Thoracic aorta (tissue), 2 donors: ENCODE measurements around the gene SRC. TPM values are rescaled to one million over a fixed set of nuclear protein-coding genes. Genes with fewer than 3 reads are reported as not detected.

ENCODE experiments used
- ATAC-seq: fragments of 150-250 bp; one replicate; pipeline ENCODE4 v1.8.0; 2017; ENCODE audit warnings: low read depth; ENCODE audit not compliant: insufficient number of reproducible peaks, low FRiP score
- DNase-seq: peaks from one replicate; pipeline ENCODE4 v3.0.0-alpha.2; 2020; ENCODE audit warnings: low spot score
- H3K27ac ChIP-seq, 2 donors: fragments of 200-600 bp; sonication (generic); 1 replicate in 1 of 2; 2 replicates in 1 of 2; pipeline ENCODE4 v1.5.1; 2016; ENCODE audit warnings: mild to moderate bottlenecking in 2 of 2, moderate library complexity in 2 of 2
- H3K27me3 ChIP-seq: fragments of 200-600 bp; sonication (generic); replicated peaks from 2 replicates; pipeline ENCODE4 v1.6.0; 2016; ENCODE audit warnings: mild to moderate bottlenecking; ENCODE audit not compliant: insufficient read depth
- H3K36me3 ChIP-seq: fragments of 200-600 bp; sonication (generic); one replicate; pipeline ENCODE4 v1.5.1; 2016
- H3K4me1 ChIP-seq, 2 donors: fragments of 200-600 bp; sonication (generic); 1 replicate in 1 of 2; 2 replicates in 1 of 2; pipeline versions ENCODE4 v1.5.1 to v1.6.0; 2016; ENCODE audit warnings: low read depth in 2 of 2, mild to moderate bottlenecking in 1 of 2; ENCODE audit not compliant: control insufficient read depth in 1 of 2
- H3K4me3 ChIP-seq: fragments of 200-600 bp; sonication (generic); 2 replicates; pipeline ENCODE4 v1.5.1; 2016; ENCODE audit warnings: mild to moderate bottlenecking
- H3K9me3 ChIP-seq: fragments of 200-600 bp; sonication (generic); 2 replicates; pipeline ENCODE4 v1.5.1; 2016
- total RNA-seq, 2 donors: library from RNA; depleted of rRNA; stranded (reverse); fragments of >200 nt; gene quantifications; one replicate each; pipeline versions ENCODE4 v1.1.0 to v1.2.3, GENCODE V29; 2016
- TF ChIP-seq, protein P1 (sequence below): fragments of 200-600 bp; sonication (generic); IDR thresholded peaks from one replicate; pipeline ENCODE4 v1.5.1; 2019; ENCODE audit warnings: antibody characterized with exemption

The SRC gene
- total RNA-seq, 2 donors from 2014 or later = 80.3 to 89.0 TPM

GRCh38 chr20:37363221-37364012 is 17.5 kb downstream of the SRC start:
- DNase-seq (no peak), ATAC-seq (no peak)
- H3K36me3 ChIP-seq = no peaks in the 10 kb centered on the region
- no peaks in the 10 kb centered on the region for H3K27me3 ChIP-seq
- no peaks in the 10 kb centered on the region for H3K9me3 ChIP-seq
- H3K4me3 ChIP-seq = no peak overlapping the region
- no peak overlapping the region for H3K27ac ChIP-seq
- peaks cover 9 to 32% of the 10 kb centered on the region in 2 donors for H3K4me1 ChIP-seq
- TF ChIP-seq, protein P1, sequence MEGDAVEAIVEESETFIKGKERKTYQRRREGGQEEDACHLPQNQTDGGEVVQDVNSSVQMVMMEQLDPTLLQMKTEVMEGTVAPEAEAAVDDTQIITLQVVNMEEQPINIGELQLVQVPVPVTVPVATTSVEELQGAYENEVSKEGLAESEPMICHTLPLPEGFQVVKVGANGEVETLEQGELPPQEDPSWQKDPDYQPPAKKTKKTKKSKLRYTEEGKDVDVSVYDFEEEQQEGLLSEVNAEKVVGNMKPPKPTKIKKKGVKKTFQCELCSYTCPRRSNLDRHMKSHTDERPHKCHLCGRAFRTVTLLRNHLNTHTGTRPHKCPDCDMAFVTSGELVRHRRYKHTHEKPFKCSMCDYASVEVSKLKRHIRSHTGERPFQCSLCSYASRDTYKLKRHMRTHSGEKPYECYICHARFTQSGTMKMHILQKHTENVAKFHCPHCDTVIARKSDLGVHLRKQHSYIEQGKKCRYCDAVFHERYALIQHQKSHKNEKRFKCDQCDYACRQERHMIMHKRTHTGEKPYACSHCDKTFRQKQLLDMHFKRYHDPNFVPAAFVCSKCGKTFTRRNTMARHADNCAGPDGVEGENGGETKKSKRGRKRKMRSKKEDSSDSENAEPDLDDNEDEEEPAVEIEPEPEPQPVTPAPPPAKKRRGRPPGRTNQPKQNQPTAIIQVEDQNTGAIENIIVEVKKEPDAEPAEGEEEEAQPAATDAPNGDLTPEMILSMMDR = no peak

GRCh38 chr20:37364013-37364926 is 18.3 kb downstream of the SRC start:
- DNase-seq (no peak), ATAC-seq (no peak)
- H3K9me3 ChIP-seq = no peaks in the 10 kb centered on the region
- H3K4me3 ChIP-seq = no peak overlapping the region
- no peak overlapping the region for H3K27ac ChIP-seq
- no peaks in the 10 kb centered on the region for H3K36me3 ChIP-seq
- TF ChIP-seq, protein P1 = no peak
- H3K27me3 ChIP-seq = no peaks in the 10 kb centered on the region
- H3K4me1 ChIP-seq = peaks cover under 1 to 24% of the 10 kb centered on the region in 2 donors

DNA sequence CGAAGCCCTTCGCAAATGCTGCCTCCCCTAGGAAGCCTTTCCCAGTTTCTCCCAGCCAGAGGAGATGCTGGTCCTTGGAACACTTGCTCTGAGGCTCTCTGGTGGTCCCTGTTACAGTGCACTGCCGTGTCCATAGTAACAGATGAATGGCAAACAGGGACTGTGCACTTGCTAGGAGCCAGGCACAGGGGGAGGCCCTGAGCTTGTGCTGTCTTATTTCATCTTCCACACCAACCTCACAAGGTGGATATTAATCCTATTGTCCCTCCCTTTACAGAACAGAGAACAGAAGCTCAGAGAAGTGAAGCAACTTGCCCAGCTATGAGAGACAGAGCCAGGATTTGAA is 19.0 kb downstream of the SRC start:
- H3K9me3 ChIP-seq = no peaks in the 10 kb centered on the region
- H3K36me3 ChIP-seq = no peaks in the 10 kb centered on the region
- no peaks in the 10 kb centered on the region for H3K27me3 ChIP-seq
- ATAC-seq = no peak
- H3K27ac ChIP-seq = no peak overlapping the region
- peaks cover 0 to 19% of the 10 kb centered on the region in 2 donors for H3K4me1 ChIP-seq
- no peak overlapping the region for H3K4me3 ChIP-seq
- TF ChIP-seq, protein P1 = no peak
- no peak for DNase-seq

DNA sequence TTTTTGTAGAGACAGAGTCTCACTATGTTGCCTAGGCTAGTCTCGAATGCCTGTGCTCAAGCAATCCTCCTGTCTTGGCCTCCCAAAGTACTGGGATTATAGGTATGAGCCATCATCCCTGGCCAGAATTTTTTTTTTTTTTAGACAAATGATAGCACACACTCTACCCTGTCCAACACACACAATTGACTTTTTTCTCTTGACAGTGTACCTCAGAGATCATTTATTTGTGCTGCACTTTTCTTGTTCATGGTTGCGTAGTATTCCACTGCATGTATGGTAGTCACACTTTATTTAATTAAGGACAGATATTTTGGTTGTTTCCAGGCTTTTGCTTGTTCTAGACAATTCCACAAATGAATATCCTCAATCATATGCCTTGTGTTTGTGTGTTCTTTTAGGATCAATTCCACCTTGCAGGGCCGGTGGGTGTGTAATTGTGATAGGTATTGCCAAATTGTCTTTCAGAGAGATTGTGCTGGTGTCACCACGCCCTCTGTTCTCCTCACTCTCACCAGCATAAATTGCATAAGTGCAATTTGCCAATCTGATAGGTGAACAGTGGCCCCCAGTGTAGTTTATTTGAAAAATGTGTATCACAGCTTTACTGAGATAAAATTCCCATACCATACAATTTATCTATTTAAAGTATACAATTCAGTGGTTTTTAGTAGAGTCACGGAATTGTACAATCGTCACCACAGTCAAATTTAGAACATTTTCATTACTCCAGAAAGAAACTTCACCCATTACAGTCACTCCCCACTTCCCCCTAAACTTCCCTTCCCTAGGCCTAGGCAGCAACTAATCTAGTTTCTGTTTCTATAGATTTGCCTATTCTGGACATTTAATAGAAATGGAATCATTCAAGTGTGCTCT is 20.1 kb downstream of the SRC start:
- no peaks in the 10 kb centered on the region for H3K9me3 ChIP-seq
- H3K27ac ChIP-seq = no peak overlapping the region
- no peaks in the 10 kb centered on the region for H3K36me3 ChIP-seq
- DNase-seq (no peak), ATAC-seq (no peak)
- no peaks in the 10 kb centered on the region for H3K27me3 ChIP-seq
- TF ChIP-seq, protein P1 = no peak
- no peak overlapping the region for H3K4me3 ChIP-seq
- H3K4me1 ChIP-seq = peaks cover 0 to 16% of the 10 kb centered on the region in 2 donors
